HepG2 (cell line): ENCODE data around the gene LIM2. TPM values are rescaled to one million over a fixed set of nuclear protein-coding genes. Genes with fewer than 3 reads are reported as not detected.

Experiments
- AHR ChIP-seq: IDR thresholded peaks from 2 replicates; pipeline ENCODE4 v1.6.1; 2018; ENCODE audit warnings: missing genetic modification reagents, missing compliant biosample characterization
- CREB1 ChIP-seq, 2 experiments: fragments of 450-650 bp in 1 of 2; IDR thresholded peaks; 2 replicates each; pipeline ENCODE4 v1.6.1; 2016 to 2017; ENCODE audit warnings: control low read depth in 1 of 2, mild to moderate bottlenecking in 1 of 2, missing compliant biosample characterization in 1 of 2, missing genetic modification characterization in 1 of 2
- CREM ChIP-seq, 2 experiments: sonication (generic) in 1 of 2; formaldehyde crosslinking in 1 of 2; IDR thresholded peaks; 2 replicates each; pipeline versions ENCODE4 v1.4.0 to v1.6.1; 2016 to 2020; ENCODE audit warnings: antibody characterized with exemption in 1 of 2, mild to moderate bottlenecking in 1 of 2, missing genetic modification reagents in 1 of 2
- FOXA1 ChIP-seq, 2 experiments: fragments of 450-650 bp in 1 of 2; sonication (generic) in 1 of 2; formaldehyde crosslinking in 1 of 2; IDR thresholded peaks; 2 replicates each; pipeline versions ENCODE4 v1.4.0 to v1.6.1; 2016 to 2020; ENCODE audit warnings: missing genetic modification reagents in 1 of 2
- GTF2F1 ChIP-seq: fragments of 150-350 bp; IDR thresholded peaks from 2 replicates; pipeline ENCODE4 v1.6.1; 2014; ENCODE audit warnings: low read length
- HDAC1 ChIP-seq: sonication (generic); formaldehyde crosslinking; IDR thresholded peaks from 2 replicates; pipeline ENCODE4 v1.5.1; 2020; ENCODE audit warnings: mild to moderate bottlenecking, missing genetic modification reagents
- IRF2 ChIP-seq: IDR thresholded peaks from 2 replicates; pipeline ENCODE4 v1.6.1; 2018; ENCODE audit warnings: missing genetic modification reagents, missing compliant biosample characterization
- MAZ ChIP-seq, 2 experiments: sonication (generic) in 1 of 2; formaldehyde crosslinking in 1 of 2; IDR thresholded peaks; 2 replicates each; pipeline versions ENCODE4 v1.5.0 to v1.6.1; 2012 to 2020; ENCODE audit warnings: low read depth in 2 of 2, mild to moderate bottlenecking in 2 of 2, borderline replicate concordance in 1 of 2, improper control_type of control experiment in 1 of 2, low read length in 1 of 2, missing genetic modification reagents in 1 of 2, moderate library complexity in 1 of 2
- MXI1 ChIP-seq: IDR thresholded peaks from 3 replicates; pipeline ENCODE4 v1.6.1; 2012; ENCODE audit warnings: low read depth, low read length, inconsistent platforms, borderline replicate concordance
- NFE2L2 ChIP-seq: fragments of 150-350 bp; IDR thresholded peaks from 2 replicates; pipeline ENCODE4 v1.6.1; 2014; ENCODE audit warnings: low read length
- NR2C2 ChIP-seq: sonication (generic); formaldehyde crosslinking; IDR thresholded peaks from 2 replicates; pipeline ENCODE4 v1.4.0; 2020; ENCODE audit warnings: missing genetic modification reagents, mild to moderate bottlenecking, moderate library complexity, borderline replicate concordance
- NRL ChIP-seq: sonication (generic); formaldehyde crosslinking; IDR thresholded peaks from 2 replicates; pipeline ENCODE4 v1.5.0; 2020; ENCODE audit warnings: missing genetic modification reagents, mild to moderate bottlenecking, moderate library complexity, borderline replicate concordance
- POGK ChIP-seq: sonication (generic); formaldehyde crosslinking; conservative IDR thresholded peaks from 2 replicates; pipeline ENCODE4 v1.8.0; 2022; ENCODE audit warnings: mild to moderate bottlenecking, moderate library complexity, missing genetic modification reagents
- PRDM4 ChIP-seq: sonication (generic); formaldehyde crosslinking; IDR thresholded peaks from 2 replicates; pipeline ENCODE4 v1.9.0; 2021; ENCODE audit warnings: missing genetic modification reagents, borderline replicate concordance
- TFDP1 ChIP-seq: IDR thresholded peaks from 2 replicates; pipeline ENCODE4 v1.6.1; 2016; ENCODE audit warnings: missing compliant biosample characterization, missing genetic modification reagents, borderline replicate concordance
- THAP11 ChIP-seq: IDR thresholded peaks from 2 replicates; pipeline ENCODE4 v1.6.1; 2016; ENCODE audit warnings: missing biosample characterization, missing genetic modification reagents
- ZNF232 ChIP-seq: sonication (generic); formaldehyde crosslinking; IDR thresholded peaks from 2 replicates; pipeline ENCODE4 v1.4.0; 2020; ENCODE audit warnings: missing genetic modification reagents, borderline replicate concordance
- ZNF280B ChIP-seq: sonication (generic); formaldehyde crosslinking; IDR thresholded peaks from 2 replicates; pipeline ENCODE4 v1.5.0; 2020; ENCODE audit warnings: missing genetic modification reagents, mild to moderate bottlenecking, borderline replicate concordance
- ZSCAN29 ChIP-seq: sonication (generic); formaldehyde crosslinking; conservative IDR thresholded peaks from 2 replicates; pipeline ENCODE4 v1.4.0; 2020; ENCODE audit warnings: mild to moderate bottlenecking, missing genetic modification reagents
- polyA plus RNA-seq, 8 experiments: library from polyadenylated mRNA; depleted of rRNA in 3 of 8; stranded (reverse) in 7 of 8; unstranded in 1 of 8; fragments of >200 nt; fragmentation: Illumina TruSeq in 4 of 8; extraction: Trizol in 4 of 8; gene quantifications; 2 replicates each; pipeline versions ENCODE4 v1.2.1 to v1.2.3, GENCODE V29; 2011 to 2016; ENCODE audit warnings: low read depth in 4 of 8, missing spikeins in 1 of 8, mixed read lengths in 1 of 8; ENCODE audit not compliant: insufficient read depth in 1 of 8
- total RNA-seq, 5 experiments: library from RNA; depleted of rRNA; stranded (reverse); fragments of >200 nt; fragmentation: Illumina TruSeq; extraction: Trizol; gene quantifications; 2 replicates each; pipeline ENCODE4 v1.2.3, GENCODE V29; 2016; ENCODE audit warnings: low read depth in 1 of 5

LIM2 gene
- total and polyA plus RNA-seq, 2 of the 13 experiments (the other 11 are each of a cell fraction or from before 2014, with no cell fraction given), result 1.3 TPM; not detected in 1

GRCh38 chr19:51394050-51394836 lies 6.5 kb upstream of the LIM2 start (continued):
- TF ChIP-seq HDAC1 (CRISPR knock-in tag) (peak; percentile 65; the same call in 1 of the 2 replicates), NFE2L2 (no peak), FOXA1 (IDR thresholded peaks at IDR 0.05) (no peak), FOXA1 (CRISPR knock-in tag; IDR thresholded peaks at IDR 0.05) (no peak), PRDM4 (no peak), ZSCAN29 (CRISPR knock-in tag) (no peak), IRF2 (CRISPR knock-in tag) (0 out of 2 replicates have a peak, but pooled peaks have one; percentile 7), POGK (CRISPR knock-in tag) (peak; percentile 79; the same call in 1 of the 2 replicates), THAP11 (CRISPR knock-in tag) (peak; percentile 73), CREM (IDR thresholded peaks at IDR 0.05) (peak; percentile 74), CREM (CRISPR knock-in tag; IDR thresholded peaks at IDR 0.05) (no peak), TFDP1 (CRISPR knock-in tag) (peak; percentile 99), GTF2F1 (no peak), CREB1 (IDR thresholded peaks at IDR 0.05) (peak; percentile 77), CREB1 (CRISPR knock-in tag; IDR thresholded peaks at IDR 0.05) (peak; percentile 90), NR2C2 (CRISPR knock-in tag) (peak; percentile 49; the same call in 1 of the 2 replicates), MAZ (IDR thresholded peaks at IDR 0.05; ENCODE audit: borderline replicate concordance, low read depth, low read length) (no peak), MAZ (CRISPR knock-in tag; IDR thresholded peaks at IDR 0.05; ENCODE audit: low read depth) (0 out of 2 replicates have a peak, but pooled peaks have one; percentile 43), MXI1 (peak; percentile 91; the same call in 2 of the 3 replicates), AHR (CRISPR knock-in tag) (no peak), ZNF232 (peak; percentile 16; the same call in 1 of the 2 replicates), NRL (CRISPR knock-in tag) (no peak), ZNF280B (CRISPR knock-in tag) (0 out of 2 replicates have a peak, but pooled peaks have one; percentile 69)
